IMR-90 (cell line): ENCODE data around the gene RNF148. TPM values are rescaled to one million over a fixed set of nuclear protein-coding genes. Genes with fewer than 3 reads are reported as not detected.

Experiments
- ATAC-seq: fragments of 200-7000 bp; cut with Tn5 transposase; 2 replicates; pipeline ENCODE4 v1.9.1; 2020; ENCODE audit warnings: low read depth, mild to moderate bottlenecking, moderate library complexity
- BruUV-seq: library from RNA; stranded (reverse); fragments of 400-500 nt; replicated peaks from 2 replicates; lab custom pipeline; 2021; lab: Mats Ljungman, UMichigan
- CTCF ChIA-PET: fragments of 300-600 bp; formaldehyde crosslinking; extraction: SDS; loops from one replicate; lab custom pipeline; 2021; ENCODE audit warnings: antibody characterized with exemption; lab: Yijun Ruan, JAX
- POLR2A ChIA-PET: fragments of 300-600 bp; sonication (Branson Sonifier 250); formaldehyde crosslinking; loops from one replicate; lab custom pipeline; 2022; ENCODE audit warnings: antibody characterized with exemption; ENCODE audit not compliant: unreplicated experiment; lab: Charles Lee
- DNase-seq: peaks from one replicate; pipeline ENCODE4 v3.0.0; 2013
- H2AFZ ChIP-seq: replicated peaks from 2 replicates; pipeline ENCODE3; 2013; ENCODE audit warnings: low read length, mild to moderate bottlenecking; ENCODE audit not compliant: poor library complexity
- H2AK5ac ChIP-seq: 2 replicates; pipeline ENCODE4 v1.6.1; 2013; ENCODE audit warnings: low read depth, low read length, inconsistent platforms
- H2AK9ac ChIP-seq: replicated peaks from 2 replicates; pipeline ENCODE3; 2013; ENCODE audit warnings: mild to moderate bottlenecking, low read depth, low read length, moderate library complexity; ENCODE audit not compliant: poor library complexity
- H2BK120ac ChIP-seq: 2 replicates; pipeline ENCODE4 v1.6.1; 2013; ENCODE audit warnings: low read depth, low read length, inconsistent platforms
- H2BK15ac ChIP-seq: 3 replicates; pipeline ENCODE4 v1.6.1; 2013; ENCODE audit warnings: low read depth, low read length, inconsistent platforms
- H2BK20ac ChIP-seq: 2 replicates; pipeline ENCODE4 v1.6.1; 2013; ENCODE audit warnings: low read depth, mild to moderate bottlenecking, inconsistent platforms, low read length, moderate library complexity
- H2BK5ac ChIP-seq: 2 replicates; pipeline ENCODE4 v1.6.1; 2013; ENCODE audit warnings: mild to moderate bottlenecking, low read depth, low read length, inconsistent platforms; ENCODE audit not compliant: poor library complexity, severe bottlenecking
- H3K14ac ChIP-seq: replicated peaks from 2 replicates; pipeline ENCODE4 v1.6.1; 2013; ENCODE audit warnings: low read depth, low read length, inconsistent platforms
- H3K18ac ChIP-seq: 2 replicates; pipeline ENCODE4 v1.6.1; 2013; ENCODE audit warnings: low read depth, low read length, control low read depth
- H3K23ac ChIP-seq: 2 replicates; pipeline ENCODE4 v1.6.1; 2013; ENCODE audit warnings: low read depth, low read length, inconsistent platforms
- H3K27ac ChIP-seq: 2 replicates; pipeline ENCODE4 v1.5.1; 2013; ENCODE audit warnings: mild to moderate bottlenecking, control low read depth, low read length; ENCODE audit not compliant: insufficient read depth
- H3K27me3 ChIP-seq: 2 replicates; pipeline ENCODE4 v1.6.1; 2013; ENCODE audit warnings: low read length; ENCODE audit not compliant: control insufficient read depth, insufficient read depth
- H3K36me3 ChIP-seq: 2 replicates; pipeline ENCODE4 v1.6.1; 2013; ENCODE audit warnings: low read length, mixed read lengths; ENCODE audit not compliant: control insufficient read depth, insufficient read depth
- H3K4ac ChIP-seq: 2 replicates; pipeline ENCODE4 v1.6.1; 2013; ENCODE audit warnings: low read depth, low read length, inconsistent platforms
- H3K4me1 ChIP-seq: 2 replicates; pipeline ENCODE4 v1.6.1; 2013; ENCODE audit warnings: low read length, mixed read lengths; ENCODE audit not compliant: control insufficient read depth, insufficient read depth
- H3K4me2 ChIP-seq: 2 replicates; pipeline ENCODE4 v1.6.1; 2013; ENCODE audit warnings: low read depth, mild to moderate bottlenecking, control low read depth, low read length, moderate library complexity
- H3K4me3 ChIP-seq: 2 replicates; pipeline ENCODE4 v1.5.1; 2013; ENCODE audit warnings: low read depth, mild to moderate bottlenecking, control low read depth, low read length, moderate library complexity; ENCODE audit not compliant: insufficient read depth
- H3K56ac ChIP-seq: 2 replicates; pipeline ENCODE4 v1.6.1; 2013; ENCODE audit warnings: low read length, inconsistent platforms; ENCODE audit not compliant: insufficient read depth; ENCODE audit errors: extremely low read depth
- H3K79me1 ChIP-seq, 2 experiments: 2 replicates each; pipeline ENCODE4 v1.6.1; 2013; ENCODE audit warnings: low read length in 2 of 2, inconsistent platforms in 1 of 2, low read depth in 1 of 2
- H3K9ac ChIP-seq: 2 replicates; pipeline ENCODE4 v1.6.1; 2013; ENCODE audit warnings: low read depth, low read length, control low read depth
- H3K9me1 ChIP-seq: 2 replicates; pipeline ENCODE4 v1.6.1; 2013; ENCODE audit warnings: low read length, inconsistent platforms; ENCODE audit not compliant: insufficient read depth
- H3K9me3 ChIP-seq: 2 replicates; pipeline ENCODE4 v1.6.1; 2013; ENCODE audit warnings: low read length; ENCODE audit not compliant: control insufficient read depth, insufficient read depth
- H4K20me1 ChIP-seq: 2 replicates; pipeline ENCODE4 v1.6.1; 2013; ENCODE audit warnings: low read length, inconsistent platforms; ENCODE audit not compliant: insufficient read depth
- H4K5ac ChIP-seq: 2 replicates; pipeline ENCODE4 v1.6.1; 2013; ENCODE audit warnings: mild to moderate bottlenecking, low read depth, low read length, control low read depth
- H4K8ac ChIP-seq, 2 experiments: 2 replicates each; pipeline ENCODE4 v1.6.1; 2013; ENCODE audit warnings: low read depth in 2 of 2, low read length in 2 of 2, control low read depth in 1 of 2, inconsistent platforms in 1 of 2
- H4K91ac ChIP-seq: 2 replicates; pipeline ENCODE4 v1.6.1; 2013; ENCODE audit warnings: low read depth, low read length, inconsistent platforms; ENCODE audit not compliant: insufficient read depth
- BHLHE40 ChIP-seq: fragments of 150-350 bp; IDR thresholded peaks from 2 replicates; pipeline ENCODE4 v1.6.1; 2016; ENCODE audit warnings: mild to moderate bottlenecking, low read depth, low read length
- CHD1 ChIP-seq: IDR thresholded peaks from 2 replicates; pipeline ENCODE4 v1.6.1; 2012; ENCODE audit warnings: low read depth, low read length, improper control_type of control experiment
- FOS ChIP-seq: fragments of 150-350 bp; IDR thresholded peaks from 2 replicates; pipeline ENCODE4 v1.6.1; 2016; ENCODE audit warnings: low read depth, low read length
- MAZ ChIP-seq: IDR thresholded peaks from 2 replicates; pipeline ENCODE4 v1.6.1; 2012; ENCODE audit warnings: low read depth, mild to moderate bottlenecking, low read length, improper control_type of control experiment, moderate library complexity, borderline replicate concordance
- MXI1 ChIP-seq: IDR thresholded peaks from 2 replicates; pipeline ENCODE4 v1.6.1; 2012; ENCODE audit warnings: low read depth, mild to moderate bottlenecking, low read length, moderate library complexity, borderline replicate concordance
- NFE2L2 ChIP-seq: fragments of 150-350 bp; IDR thresholded peaks from 2 replicates; pipeline ENCODE4 v1.6.1; 2016; ENCODE audit warnings: low read depth, mild to moderate bottlenecking, low read length
- RAD21 ChIP-seq: IDR thresholded peaks from 2 replicates; pipeline ENCODE4 v1.6.1; 2012; ENCODE audit warnings: low read length, improper control_type of control experiment
- RCOR1 ChIP-seq: IDR thresholded peaks from 2 replicates; pipeline ENCODE4 v1.6.1; 2012; ENCODE audit warnings: mild to moderate bottlenecking, low read length, improper control_type of control experiment; ENCODE audit not compliant: insufficient replicate concordance
- RFX5 ChIP-seq: IDR thresholded peaks from 2 replicates; pipeline ENCODE4 v1.8.0; 2012; ENCODE audit warnings: low read depth, mild to moderate bottlenecking, low read length, moderate library complexity
- SMC3 ChIP-seq: fragments of 150-350 bp; IDR thresholded peaks from 2 replicates; pipeline ENCODE4 v1.6.1; 2016; ENCODE audit warnings: low read depth, mild to moderate bottlenecking, antibody characterized with exemption, low read length, moderate library complexity
- WGBS, 2 experiments: methylation state at CpG; one replicate each; pipeline versions ENCODE4 v1.1.5 to v1.1.7; 2013; ENCODE audit warnings: missing lambda C conversion rate in 2 of 2; ENCODE audit not compliant: insufficient read length in 1 of 2; ENCODE audit errors: extremely low coverage in 2 of 2; 5-methylcytosine and 5-hydroxymethylcytosine counted together
- dilution Hi-C: fragments of 300-500 bp; cut with HindIII; formaldehyde crosslinking; loops from one replicate; pipeline ENCODE4 v1.14.3; 2018; ENCODE audit warnings: low sequenced_read_pairs; ENCODE audit not compliant: unreplicated experiment
- in situ Hi-C: fragments of 300-500 bp; cut with MboI; formaldehyde crosslinking; loops from 3 replicates; pipeline ENCODE4 v1.14.3; 2019; ENCODE audit warnings: low sequenced_read_pairs, inconsistent platforms, mixed read lengths
- intact Hi-C: fragments of 100-400 bp; cut with micrococcal nuclease; formaldehyde crosslinking; loops from 2 replicates; pipeline ENCODE4 v1.10.0; 2022
- polyA plus RNA-seq, 3 experiments: library from polyadenylated mRNA; depleted of rRNA; stranded (reverse); fragments of >200 nt; gene quantifications; 2 replicates each; pipeline ENCODE4 v1.2.3, GENCODE V29; 2012; ENCODE audit warnings: low replicate concordance in 1 of 3
- total RNA-seq: library from RNA; depleted of rRNA; stranded (reverse); fragments of >200 nt; gene quantifications from 2 replicates; pipeline ENCODE4 v1.2.3, GENCODE V29; 2012
- TF ChIP-seq, protein P1 (sequence below): fragments of 150-350 bp; IDR thresholded peaks from 2 replicates; pipeline ENCODE4 v1.6.1; 2016; ENCODE audit warnings: low read depth, mild to moderate bottlenecking, low read length, moderate library complexity, borderline replicate concordance
- TF ChIP-seq, protein P2 (sequence below): fragments of 150-350 bp; IDR thresholded peaks from 2 replicates; pipeline ENCODE4 v1.6.1; 2017; ENCODE audit warnings: mild to moderate bottlenecking, antibody characterized with exemption, low read length, low read depth

The RNF148 gene
- total and polyA plus RNA-seq, 2 of the 4 experiments (the other 2 are of a cell fraction), result not detected

DNA sequence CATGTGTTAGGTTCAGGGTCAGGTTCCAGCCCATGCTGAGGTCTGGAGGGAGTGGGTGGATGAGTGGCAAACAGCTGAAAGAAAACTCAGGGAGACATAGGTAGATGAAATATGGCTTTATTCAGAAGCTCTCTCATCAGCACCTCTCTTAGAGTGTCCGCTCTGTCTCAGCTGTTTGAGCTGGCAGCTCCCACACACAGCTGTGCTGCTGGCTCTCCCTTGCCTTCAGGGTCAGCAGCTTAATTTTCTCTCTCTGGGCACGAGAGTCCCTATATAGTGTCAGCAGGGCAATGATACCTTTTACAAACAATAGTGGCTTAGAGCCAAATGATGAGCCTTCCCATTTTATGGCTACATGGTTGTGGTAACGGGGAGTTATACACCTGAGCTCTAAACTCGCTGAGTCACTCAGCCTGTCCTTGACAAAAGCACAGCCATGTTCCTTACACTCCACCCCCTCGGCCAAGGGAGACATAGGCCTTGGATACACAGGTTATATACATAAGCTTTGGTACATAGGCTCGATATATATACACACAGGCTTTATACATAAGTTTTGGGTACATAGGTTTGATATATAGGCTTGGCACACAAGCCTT is 14.2 kb downstream of the RNF148 start:
- no peak overlapping the region for H3K56ac ChIP-seq
- ChIA-PET CTCF (no interaction called here), POLR2A (no interaction called here)
- no CpG with 5 or more reads among the region's 6 CpGs for WGBS, 2 experiments
- no peak overlapping the region for H3K14ac ChIP-seq
- intact Hi-C loops (no loop called here), dilution Hi-C loops (no loop called here), in situ Hi-C loops (no loop called here)
- no peak overlapping the region for H2AK9ac ChIP-seq
- no peak overlapping the region for H3K4me2 ChIP-seq
- no peaks in the 10 kb centered on the region for H3K4me1 ChIP-seq
- ATAC-seq, result no peak
- H3K4ac ChIP-seq, result no peak overlapping the region
- no peak overlapping the region for H2BK5ac ChIP-seq
- no peak overlapping the region for H3K27ac ChIP-seq
- no peak overlapping the region for H4K5ac ChIP-seq
- no peak overlapping the region for H2BK15ac ChIP-seq
- H3K18ac ChIP-seq, result no peak overlapping the region
- no peaks in the 10 kb centered on the region for H3K36me3 ChIP-seq
- H2AK5ac ChIP-seq, result no peak overlapping the region
- no peak overlapping the region for H3K9ac ChIP-seq
- BruUV-seq, result no TSS peak
- no peaks in the 10 kb centered on the region for H3K79me1 ChIP-seq
- no peak overlapping the region for H2BK20ac ChIP-seq
- no peaks in the 10 kb centered on the region for H3K9me1 ChIP-seq
- DNase-seq, result no peak
- H4K20me1 ChIP-seq, result no peaks in the 10 kb centered on the region
- no peak overlapping the region for H4K91ac ChIP-seq
- no peak for TF ChIP-seq NFE2L2
- TF ChIP-seq, protein P1, sequence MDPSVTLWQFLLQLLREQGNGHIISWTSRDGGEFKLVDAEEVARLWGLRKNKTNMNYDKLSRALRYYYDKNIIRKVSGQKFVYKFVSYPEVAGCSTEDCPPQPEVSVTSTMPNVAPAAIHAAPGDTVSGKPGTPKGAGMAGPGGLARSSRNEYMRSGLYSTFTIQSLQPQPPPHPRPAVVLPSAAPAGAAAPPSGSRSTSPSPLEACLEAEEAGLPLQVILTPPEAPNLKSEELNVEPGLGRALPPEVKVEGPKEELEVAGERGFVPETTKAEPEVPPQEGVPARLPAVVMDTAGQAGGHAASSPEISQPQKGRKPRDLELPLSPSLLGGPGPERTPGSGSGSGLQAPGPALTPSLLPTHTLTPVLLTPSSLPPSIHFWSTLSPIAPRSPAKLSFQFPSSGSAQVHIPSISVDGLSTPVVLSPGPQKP, result no peak
- no peak for TF ChIP-seq FOS
- no peak for TF ChIP-seq CHD1
- TF ChIP-seq RAD21, result no peak
- no peak for TF ChIP-seq SMC3
- TF ChIP-seq MXI1, result no peak
- TF ChIP-seq RCOR1, result no peak
- no peak for TF ChIP-seq BHLHE40
- no peak for TF ChIP-seq MAZ
- no peak for TF ChIP-seq RFX5
- TF ChIP-seq, protein P2, sequence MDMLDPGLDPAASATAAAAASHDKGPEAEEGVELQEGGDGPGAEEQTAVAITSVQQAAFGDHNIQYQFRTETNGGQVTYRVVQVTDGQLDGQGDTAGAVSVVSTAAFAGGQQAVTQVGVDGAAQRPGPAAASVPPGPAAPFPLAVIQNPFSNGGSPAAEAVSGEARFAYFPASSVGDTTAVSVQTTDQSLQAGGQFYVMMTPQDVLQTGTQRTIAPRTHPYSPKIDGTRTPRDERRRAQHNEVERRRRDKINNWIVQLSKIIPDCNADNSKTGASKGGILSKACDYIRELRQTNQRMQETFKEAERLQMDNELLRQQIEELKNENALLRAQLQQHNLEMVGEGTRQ, result no peak
- no peak overlapping the region for H2BK120ac ChIP-seq
- no peak overlapping the region for H3K4me3 ChIP-seq
- H3K23ac ChIP-seq, result no peak overlapping the region
- H2AFZ ChIP-seq, result no peak overlapping the region
- H4K8ac ChIP-seq, result no peak overlapping the region
- H3K9me3 ChIP-seq, result peaks cover 25% of the 10 kb centered on the region
- no peaks in the 10 kb centered on the region for H3K27me3 ChIP-seq
